NCI-H526 treated with DMSO at 0.1 percent for 48 hours (cell line): Measurements from ENCODE around the gene NAT8L.

Source experiments
- DNase-seq: peaks from one replicate; lab custom pipeline; 2025; lab: John Stamatoyannopoulos, UW

The NAT8L gene

DNA sequence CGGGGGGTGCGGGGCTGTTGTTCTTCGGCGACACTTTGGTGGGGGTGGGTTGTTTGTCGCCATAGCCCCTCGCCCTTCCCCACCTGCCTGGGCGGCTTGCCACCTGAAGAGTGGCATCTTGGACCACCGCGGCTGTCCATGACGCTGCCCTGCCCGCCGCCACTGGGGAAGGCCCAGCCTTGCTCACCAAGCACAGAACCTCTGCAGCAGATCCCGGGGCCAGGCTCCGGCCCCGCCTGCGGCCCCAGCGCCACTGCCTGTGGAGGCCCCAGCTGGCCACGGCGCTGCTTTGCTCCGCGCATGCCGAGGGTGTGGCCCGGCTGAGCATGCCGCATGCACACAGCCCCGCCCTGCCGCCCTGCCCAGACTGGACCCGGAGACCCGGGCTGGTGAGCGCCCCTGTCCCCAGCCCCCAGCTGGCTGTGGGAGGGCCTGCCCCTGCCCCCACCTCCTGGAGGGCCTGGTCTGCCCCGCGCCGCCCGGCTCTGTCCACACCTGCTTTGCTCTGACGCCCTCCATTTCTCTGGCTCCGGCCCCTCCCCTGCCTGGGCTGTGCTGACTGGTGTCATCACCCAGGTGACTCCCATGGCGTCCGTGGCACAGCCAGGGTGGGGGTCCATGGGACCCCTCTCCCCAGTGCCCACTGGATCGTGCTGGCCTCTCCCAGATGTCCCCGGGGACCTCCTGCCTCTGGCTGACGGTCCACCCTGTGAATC is 5.3 kb downstream of the NAT8L start:
- no peak for DNase-seq

DNA sequence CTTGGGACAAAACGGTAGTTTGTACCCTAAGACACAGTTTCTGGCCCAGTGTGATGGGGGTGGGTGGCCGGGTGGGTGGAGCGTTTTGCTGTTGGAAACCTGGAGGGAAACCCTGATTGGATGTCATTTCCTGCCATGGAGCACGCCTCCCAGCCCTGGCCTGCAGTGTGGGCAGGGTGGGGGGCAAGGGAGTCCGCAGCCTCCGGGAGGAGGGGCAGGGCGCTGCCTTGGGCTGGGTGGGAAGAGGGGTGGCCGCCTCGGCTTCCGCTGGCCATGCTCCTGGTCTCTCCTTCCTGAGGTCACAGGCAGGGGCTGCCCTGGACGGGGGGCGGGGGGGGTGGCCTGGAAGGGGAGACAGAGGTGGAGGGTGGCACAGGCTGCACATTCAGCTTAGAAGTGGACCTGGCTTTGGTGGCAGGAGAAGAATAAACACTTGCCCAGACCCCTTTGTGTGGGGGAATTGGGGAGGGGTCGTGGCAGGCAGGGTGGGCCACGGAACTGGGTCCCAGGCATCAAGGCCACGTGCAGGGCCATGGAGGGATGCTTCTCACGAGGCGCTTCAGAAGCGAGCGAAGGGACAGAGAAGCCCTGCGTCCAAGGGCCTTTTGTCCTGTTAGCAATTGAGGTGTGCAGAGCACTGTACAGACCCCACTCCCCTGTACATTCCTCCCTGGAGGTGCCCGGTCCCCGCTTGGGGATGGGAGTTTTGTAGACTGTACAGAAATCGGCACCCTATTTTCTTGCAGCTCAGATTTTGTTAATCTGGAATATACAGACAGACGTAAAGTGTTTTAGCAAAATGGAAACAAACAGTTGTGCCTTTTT is 6.2 kb downstream of the NAT8L start:
- no peak for DNase-seq

- no peak for DNase-seq
Observed at GRCh38 chr4:2066011-2066551, 7.0 kb downstream of the NAT8L start.

DNA sequence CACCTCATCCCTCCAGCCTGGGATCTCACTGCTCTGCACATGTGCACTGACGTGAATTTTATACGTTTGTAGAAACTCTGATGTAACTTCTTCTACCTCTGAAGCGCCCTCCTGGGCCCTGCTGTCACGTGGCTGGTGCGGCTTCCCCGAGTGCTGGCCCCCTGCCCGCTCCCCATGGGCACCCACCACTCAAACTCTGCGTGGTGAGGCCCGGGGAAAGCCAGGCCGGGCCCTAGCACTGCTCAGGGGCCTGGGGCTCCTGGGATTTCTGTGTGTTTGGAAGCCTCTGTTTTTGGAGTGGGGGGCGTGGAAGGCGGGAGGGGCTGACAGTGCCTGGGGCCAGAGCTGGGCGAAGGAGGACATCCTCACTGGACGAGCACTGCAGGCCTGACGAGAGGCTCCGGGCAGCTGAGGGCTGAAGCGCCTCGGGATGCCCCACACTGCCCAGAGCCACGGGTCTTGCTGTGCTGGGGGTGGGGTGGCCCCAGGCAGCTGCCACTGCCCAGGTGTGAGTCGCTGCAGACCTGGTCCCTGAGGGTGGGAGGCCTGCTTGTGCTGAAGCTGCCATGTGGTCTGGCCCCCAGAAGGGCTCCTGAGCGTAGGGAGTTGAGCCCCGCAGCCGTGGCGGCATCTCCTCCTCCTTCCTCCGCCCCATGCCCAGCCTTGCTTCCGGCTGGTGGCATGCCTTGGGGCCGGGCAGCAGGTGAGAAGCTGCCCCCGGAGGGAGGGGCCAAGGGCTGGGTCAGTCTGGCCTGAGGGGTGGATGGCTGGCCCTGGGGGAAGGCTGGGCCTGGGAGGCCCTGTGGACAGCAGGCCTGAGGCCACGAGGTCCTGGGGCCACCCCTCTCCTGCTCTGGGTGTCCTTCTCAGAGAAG is 7.7 kb downstream of the NAT8L start:
- no peak for DNase-seq

GRCh38 chr4:2067446-2068197 is 8.5 kb downstream of the NAT8L start:
- no peak for DNase-seq

- DNase-seq = no peak
Observed at GRCh38 chr4:2068198-2068470, 9.0 kb downstream of the NAT8L start.

DNA sequence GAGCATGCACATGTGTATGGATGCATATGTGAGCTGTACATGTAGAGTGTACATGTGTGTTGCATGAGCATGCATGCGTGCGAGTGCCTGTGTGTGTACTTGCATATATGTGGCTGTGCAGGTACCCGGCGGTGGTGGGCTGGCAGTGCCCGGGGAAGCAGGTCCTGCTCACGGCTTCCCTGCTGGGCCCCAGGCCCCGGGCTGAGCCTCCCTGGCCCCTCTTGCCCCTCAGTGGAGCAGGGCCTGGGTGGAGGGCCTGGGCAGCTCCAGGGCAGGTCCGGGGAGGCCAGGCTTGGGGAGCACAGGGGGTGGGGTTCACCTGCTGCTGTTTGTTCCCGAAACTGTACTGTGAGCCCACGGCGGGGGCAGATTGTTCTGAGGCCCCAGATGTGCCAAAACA is 9.4 kb downstream of the NAT8L start:
- DNase-seq = no peak

GRCh38 chr4:2069161-2069971 is 10.2 kb downstream of the NAT8L start:
- DNase-seq = no peak

DNA sequence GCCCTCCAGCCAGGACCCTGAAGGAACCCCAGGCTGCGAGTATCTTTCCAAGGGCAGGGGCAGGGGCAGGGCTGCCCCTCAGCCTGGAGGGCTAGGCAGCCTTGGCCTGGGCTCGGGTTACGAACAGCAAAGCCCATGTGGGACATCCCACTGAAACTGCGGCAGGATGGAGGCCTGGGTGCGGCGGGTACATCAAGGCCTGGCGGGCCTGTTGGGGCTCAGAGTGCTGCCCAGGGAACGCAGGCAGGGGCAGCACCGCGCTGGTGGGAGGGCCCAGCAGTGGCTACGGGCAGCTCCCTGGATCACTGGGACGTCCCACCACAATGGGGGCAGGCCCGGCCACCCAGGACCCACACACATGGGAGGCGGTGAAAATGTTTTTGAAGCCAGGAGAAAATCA is 10.9 kb downstream of the NAT8L start:
- no peak for DNase-seq

DNA sequence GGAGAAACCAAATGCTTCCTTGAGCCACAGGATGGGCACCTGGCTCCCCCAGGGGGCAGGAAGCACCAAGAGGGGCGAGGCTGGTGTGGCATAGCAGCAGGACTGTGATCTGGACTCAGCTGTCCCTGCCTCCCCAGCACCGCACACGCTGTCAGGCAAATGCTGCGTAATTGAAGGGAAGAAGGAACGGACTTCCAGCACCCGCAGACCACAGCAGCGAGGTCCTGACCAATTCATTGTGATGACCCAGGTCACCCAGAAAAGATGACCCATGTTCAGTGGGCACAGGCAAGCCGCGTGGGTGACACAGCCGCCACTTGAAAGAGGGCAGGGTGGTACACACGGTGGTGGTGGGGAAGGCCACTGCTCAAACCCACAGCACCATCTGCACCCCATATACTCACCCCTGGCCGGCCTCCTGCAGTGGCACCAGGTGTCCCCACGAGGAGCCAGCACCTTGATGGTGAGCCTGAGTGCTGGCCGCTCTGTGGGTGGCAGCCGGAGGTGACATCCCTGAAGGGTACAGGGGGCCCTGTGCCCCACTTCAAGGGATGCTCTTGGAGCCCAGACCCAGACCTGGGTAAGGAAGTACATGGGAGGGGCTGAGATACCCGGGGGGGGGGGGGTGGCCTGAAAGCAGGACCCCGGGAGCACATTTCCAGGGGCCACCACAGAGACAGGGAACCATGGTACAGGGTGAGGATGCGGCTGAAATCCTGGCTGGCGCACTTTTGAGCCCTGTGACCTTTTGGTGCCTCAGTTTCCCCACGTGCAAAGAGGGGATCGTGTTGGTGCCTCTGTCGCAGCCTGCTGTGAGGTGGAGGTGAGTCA is 11.5 kb downstream of the NAT8L start:
- DNase-seq = no peak

GRCh38 chr4:2071252-2071911 is 12.3 kb downstream of the NAT8L start:
- DNase-seq = no peak

GRCh38 chr4:2071912-2072867 is 13.1 kb downstream of the NAT8L start:
- no peak for DNase-seq

DNA sequence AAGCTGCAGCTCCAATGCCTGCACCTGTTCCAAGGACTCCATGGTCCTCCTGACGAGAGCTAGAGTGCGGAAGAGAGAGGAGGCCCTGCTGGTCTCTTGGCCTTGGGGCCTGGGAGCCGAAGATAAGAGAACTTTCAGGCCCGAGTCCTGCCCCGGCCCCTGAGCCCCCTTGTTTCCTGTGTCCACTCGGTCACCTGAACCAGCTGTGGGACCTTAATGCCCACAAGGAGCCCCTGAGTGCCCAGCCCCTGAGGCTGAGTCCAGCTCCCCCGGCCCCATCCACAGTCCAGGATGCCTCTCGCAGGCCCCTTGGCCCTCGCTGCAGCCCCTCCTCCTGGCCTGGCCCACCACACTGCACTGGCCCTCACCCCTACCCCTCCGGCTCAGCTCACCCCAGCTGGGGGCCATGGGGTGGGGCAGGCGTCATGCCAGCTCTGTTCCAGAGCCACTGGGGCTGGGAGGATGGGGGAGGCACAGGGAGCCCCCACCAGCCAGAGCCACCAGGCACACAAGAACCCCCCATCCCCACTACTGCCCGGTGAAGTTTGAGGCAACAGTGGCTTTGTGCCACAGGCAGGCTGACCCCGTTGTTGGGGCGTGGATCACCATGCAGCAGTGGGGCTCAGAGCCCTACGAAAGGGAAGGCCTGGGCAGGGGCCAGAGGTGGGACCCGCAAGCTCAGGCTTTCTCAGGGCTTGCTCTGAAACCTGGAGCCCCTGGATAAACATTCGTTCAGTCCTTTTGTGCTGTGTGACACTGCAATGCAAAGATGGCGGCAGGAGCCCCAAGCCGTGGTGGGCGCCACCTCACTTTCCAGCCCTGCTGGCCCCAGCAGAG is 14.1 kb downstream of the NAT8L start:
- no peak for DNase-seq

- DNase-seq = no peak
Observed at GRCh38 chr4:2073808-2074481, 14.8 kb downstream of the NAT8L start.

GRCh38 chr4:2074588-2074987 is 15.5 kb downstream of the NAT8L start:
- no peak for DNase-seq

GRCh38 chr4:2075171-2075986 is 16.3 kb downstream of the NAT8L start:
- DNase-seq = no peak
